ES-I3 (cell line): ENCODE data around the gene SPATS1.
"Not testable (repeated sequence)": the region's sequence is repeated elsewhere in the genome, so short reads cannot be mapped to it uniquely, and the experiment has no call there.

Source experiments
- H3K36me3 ChIP-seq: 2 replicates; pipeline ENCODE4 v1.6.1; 2013; ENCODE audit warnings: mild to moderate bottlenecking, low read length, control low read depth, moderate library complexity; ENCODE audit not compliant: insufficient read depth
- H3K4me1 ChIP-seq: 2 replicates; pipeline ENCODE4 v1.6.1; 2013; ENCODE audit warnings: mild to moderate bottlenecking, control low read depth, low read length; ENCODE audit not compliant: insufficient read depth
- H3K9ac ChIP-seq: 2 replicates; pipeline ENCODE4 v1.6.1; 2013; ENCODE audit warnings: low read depth, mild to moderate bottlenecking, low read length, moderate library complexity
- H3K9me3 ChIP-seq: 2 replicates; pipeline ENCODE4 v1.6.1; 2013; ENCODE audit warnings: mild to moderate bottlenecking, low read length, moderate library complexity; ENCODE audit not compliant: control insufficient read depth, insufficient read depth

The SPATS1 gene

GRCh38 chr6:44304282-44305199 lies 37.9 kb upstream of the SPATS1 start:
- Histone ChIP-seq H3K4me1 (no peaks in the 10 kb centered on the region; the same call in 1 of the 2 replicates), H3K9me3 (no peaks in the 10 kb centered on the region), H3K36me3 (peaks cover 26% of the 10 kb centered on the region), H3K9ac (no peak overlapping the region)

DNA sequence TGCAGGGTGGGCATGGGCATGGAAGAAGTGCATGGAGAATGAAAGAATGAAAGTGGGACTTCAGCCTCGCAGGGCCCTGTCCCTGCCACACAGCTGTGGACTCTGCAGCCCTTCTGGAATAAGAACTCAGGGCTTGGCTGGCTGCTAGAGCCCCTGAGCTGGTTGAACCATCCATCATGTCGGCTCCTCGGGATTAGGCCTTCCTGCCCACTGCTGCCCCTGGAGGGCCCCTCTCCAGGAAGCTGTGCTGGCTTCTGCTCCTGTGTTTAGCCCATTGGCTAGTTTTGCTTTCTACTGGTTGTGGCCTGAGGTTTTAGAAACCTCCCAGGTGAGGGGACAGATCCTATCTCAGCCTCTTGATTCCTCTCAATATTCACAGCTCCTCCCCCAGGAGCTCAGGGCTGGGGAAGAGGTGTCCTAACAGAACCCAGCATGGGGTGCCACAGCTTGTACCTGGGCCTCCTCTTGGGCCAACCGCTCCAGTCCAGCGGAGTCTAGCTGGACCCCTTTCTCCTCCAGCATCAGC lies 37.2 kb upstream of the SPATS1 start:
- Histone ChIP-seq H3K36me3 (peaks cover 26% of the 10 kb centered on the region), H3K4me1 (no peaks in the 10 kb centered on the region; the same call in 1 of the 2 replicates), H3K9ac (no peak overlapping the region), H3K9me3 (no peaks in the 10 kb centered on the region)

DNA sequence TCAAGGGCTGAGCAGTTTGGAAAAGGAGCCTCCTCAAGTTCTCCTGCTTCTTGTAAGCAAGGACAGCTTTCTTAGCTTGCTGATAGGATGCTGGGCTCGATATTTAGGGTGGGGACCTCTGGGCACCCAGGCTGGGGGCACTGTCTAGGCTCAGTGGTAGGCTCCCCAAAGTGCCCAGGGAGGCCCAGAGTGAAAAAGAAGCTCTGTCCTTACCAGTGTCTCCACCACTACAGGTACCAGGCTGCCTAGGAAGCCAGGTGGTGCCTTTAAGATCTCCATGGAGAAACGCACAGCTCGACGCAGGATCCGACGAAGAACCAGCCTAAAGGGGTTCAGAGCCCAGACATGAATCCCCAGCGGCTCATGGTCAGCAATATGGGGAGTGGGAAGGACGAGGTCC lies 35.7 kb upstream of the SPATS1 start:
- Histone ChIP-seq H3K9me3 (no peaks in the 10 kb centered on the region), H3K36me3 (peaks cover 32% of the 10 kb centered on the region), H3K9ac (no peak overlapping the region), H3K4me1 (no peaks in the 10 kb centered on the region; the same call in 1 of the 2 replicates)

- Histone ChIP-seq H3K4me1 (peaks cover 4% of the 10 kb centered on the region; the same call in 1 of the 2 replicates), H3K9me3 (no peaks in the 10 kb centered on the region), H3K9ac (no peak overlapping the region), H3K36me3 (peaks cover 36% of the 10 kb centered on the region)
These were observed 35.2 kb upstream of the SPATS1 start for GRCh38 chr6:44307217-44307616.

DNA sequence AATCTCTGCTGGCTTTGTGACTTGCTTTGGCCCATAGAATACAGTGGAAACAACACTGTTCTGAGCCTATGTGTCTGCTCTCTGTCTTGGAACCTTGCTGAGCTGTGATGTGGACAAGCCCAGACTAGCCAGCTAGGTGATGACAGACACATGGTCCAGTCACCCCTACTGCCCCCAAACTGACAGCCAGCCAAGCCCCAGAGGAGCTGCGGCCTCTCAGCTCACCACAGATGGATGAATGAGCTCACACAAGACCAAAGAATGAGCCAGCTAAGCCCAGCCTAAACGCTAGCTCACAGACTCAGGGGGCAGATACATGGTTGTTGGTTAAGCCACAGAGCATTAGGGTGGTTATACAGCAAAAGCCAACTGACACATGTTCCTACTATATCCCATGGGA lies 33.4 kb upstream of the SPATS1 start:
- Histone ChIP-seq H3K9ac (no peak overlapping the region), H3K36me3 (peaks cover 28% of the 10 kb centered on the region), H3K9me3 (no peaks in the 10 kb centered on the region), H3K4me1 (peaks cover 4% of the 10 kb centered on the region; the same call in 1 of the 2 replicates)

DNA sequence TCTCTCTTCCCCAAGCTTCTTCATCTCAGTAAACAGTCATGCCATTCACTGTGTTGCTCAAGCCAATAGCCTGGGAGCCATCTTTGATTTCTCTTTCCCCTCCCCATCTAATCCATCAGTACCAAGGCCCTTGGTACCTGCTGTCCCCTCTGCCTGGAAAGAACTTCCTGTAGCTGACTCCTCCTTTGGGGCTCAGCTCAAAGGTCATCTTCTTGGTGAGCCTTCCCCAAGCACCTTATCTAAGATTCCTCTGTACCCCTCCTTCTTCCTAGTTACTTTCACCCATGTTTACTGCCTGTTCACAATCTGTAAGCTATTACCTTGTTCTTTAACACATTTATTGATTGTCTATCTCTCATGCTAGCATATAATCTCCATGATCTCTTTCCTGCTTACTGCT lies 32.8 kb upstream of the SPATS1 start:
- Histone ChIP-seq H3K4me1 (peaks cover 4% of the 10 kb centered on the region; the same call in 1 of the 2 replicates), H3K36me3 (peaks cover 23% of the 10 kb centered on the region), H3K9me3 (no peaks in the 10 kb centered on the region), H3K9ac (no peak overlapping the region)

GRCh38 chr6:44310241-44310640 lies 32.2 kb upstream of the SPATS1 start:
- no peak overlapping the region for H3K9ac ChIP-seq
- H3K4me1 ChIP-seq: peaks cover 4% of the 10 kb centered on the region; the same call in 1 of the 2 replicates
- no peaks in the 10 kb centered on the region for H3K9me3 ChIP-seq
- H3K36me3 ChIP-seq: peaks cover 23% of the 10 kb centered on the region

DNA sequence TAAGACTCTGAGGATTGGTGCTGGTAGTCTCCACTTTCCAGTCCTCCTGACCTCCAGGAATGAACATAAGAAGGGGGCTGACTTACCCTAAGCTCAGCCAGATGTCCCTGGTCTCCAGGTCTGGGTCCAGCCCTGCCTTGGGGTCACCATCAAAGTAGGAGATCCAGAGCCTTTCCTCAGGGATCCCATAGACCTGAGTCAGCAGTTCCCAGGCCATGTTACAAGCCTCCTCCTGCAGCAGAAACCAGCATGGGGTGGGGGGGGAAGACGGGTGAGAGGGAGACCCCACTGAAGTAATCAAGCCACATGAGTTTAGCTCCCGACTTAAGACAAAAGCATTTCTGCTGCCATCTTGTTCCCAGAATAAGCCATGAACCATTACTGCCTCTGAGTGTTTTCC lies 31.1 kb upstream of the SPATS1 start:
- Histone ChIP-seq H3K4me1 (peaks cover 4% of the 10 kb centered on the region; the same call in 1 of the 2 replicates), H3K9me3 (no peaks in the 10 kb centered on the region), H3K36me3 (peaks cover 18% of the 10 kb centered on the region), H3K9ac (no peak overlapping the region)

GRCh38 chr6:44311767-44312166 lies 30.7 kb upstream of the SPATS1 start:
- Histone ChIP-seq H3K36me3 (peaks cover 15% of the 10 kb centered on the region), H3K4me1 (peaks cover 4% of the 10 kb centered on the region; the same call in 1 of the 2 replicates), H3K9ac (peak overlapping the region; percentile 77; the same call in 1 of the 2 replicates), H3K9me3 (no peaks in the 10 kb centered on the region)

- H3K9me3 ChIP-seq: no peaks in the 10 kb centered on the region
- peak within 1 kb of the TSS; percentile 77 for H3K9ac ChIP-seq
- H3K4me1 ChIP-seq: peaks cover 4% of the 10 kb centered on the region; the same call in 1 of the 2 replicates
- H3K36me3 ChIP-seq: peaks cover 15% of the 10 kb centered on the region
These were observed 29.3 kb upstream of the SPATS1 start, which contains the start of gene AARS2 for GRCh38 chr6:44312901-44313788. Gene AARS2, minus strand, starts transcription at chr6:44313347. Its CDS starts 24 bp downstream, at chr6:44313323.

DNA sequence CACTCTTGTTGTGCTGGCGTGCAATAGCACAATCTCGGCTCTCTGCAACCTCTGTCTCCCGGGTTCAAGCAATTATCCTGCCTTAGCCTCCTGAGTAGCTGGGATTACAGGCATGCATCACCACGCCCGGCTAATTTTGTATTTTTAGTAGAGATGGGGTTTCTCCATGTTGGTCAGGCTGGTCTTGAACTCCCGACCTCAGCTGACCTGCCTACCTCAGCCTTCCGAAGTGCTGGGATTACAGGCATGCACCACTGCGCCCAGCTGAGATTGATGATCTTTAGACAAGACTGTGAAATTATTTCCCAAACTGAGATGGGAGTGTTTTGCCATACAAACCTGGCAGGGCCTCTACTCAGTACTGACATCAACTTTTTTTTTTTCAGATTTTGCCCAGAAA lies 27.8 kb upstream of the SPATS1 start:
- H3K36me3 ChIP-seq, H3K4me1 ChIP-seq, H3K9ac ChIP-seq, H3K9me3 ChIP-seq: not testable (repeated sequence)

- Histone ChIP-seq H3K9ac (no peak overlapping the region), H3K9me3 (no peaks in the 10 kb centered on the region), H3K4me1 (peaks cover 4% of the 10 kb centered on the region; the same call in 1 of the 2 replicates), H3K36me3 (peaks cover 10% of the 10 kb centered on the region; the same call in 1 of the 2 replicates)
These were observed 26.9 kb upstream of the SPATS1 start for GRCh38 chr6:44315516-44315915.

- no peaks in the 10 kb centered on the region for H3K9me3 ChIP-seq
- H3K36me3 ChIP-seq: peaks cover 10% of the 10 kb centered on the region; the same call in 1 of the 2 replicates
- H3K4me1 ChIP-seq: peaks cover 4% of the 10 kb centered on the region; the same call in 1 of the 2 replicates
- no peak overlapping the region for H3K9ac ChIP-seq
These were observed 26.5 kb upstream of the SPATS1 start for GRCh38 chr6:44315951-44316350.

DNA sequence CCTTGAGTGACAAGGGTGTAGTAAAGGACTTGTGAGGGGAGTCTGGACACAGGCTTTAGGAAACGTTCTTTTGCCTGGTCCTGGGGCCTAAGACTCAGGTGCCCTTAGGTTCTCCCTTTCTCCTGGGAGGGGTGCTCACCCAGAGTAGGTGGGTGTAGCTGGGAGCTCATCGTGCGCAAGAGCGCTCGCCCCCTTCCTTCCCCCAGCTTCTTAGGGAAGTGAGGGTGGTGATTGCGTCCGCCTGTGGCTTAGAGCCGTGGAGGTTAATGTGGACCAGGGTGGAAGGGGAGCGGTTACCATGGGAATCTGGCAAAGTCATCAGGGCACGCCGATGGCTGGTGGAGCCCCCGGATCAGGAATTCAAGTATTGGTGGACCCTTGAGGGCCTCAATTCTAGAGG lies 26.0 kb upstream of the SPATS1 start:
- Histone ChIP-seq H3K4me1 (peaks cover 4% of the 10 kb centered on the region; the same call in 1 of the 2 replicates), H3K36me3 (peaks cover 6% of the 10 kb centered on the region; the same call in 1 of the 2 replicates), H3K9ac (no peak overlapping the region), H3K9me3 (no peaks in the 10 kb centered on the region)
